GM12891 (cell line): ENCODE results near the gene CADM1.

ENCODE experiments used
- DNase-seq: peaks from one replicate; pipeline ENCODE4 v3.0.0; 2011; ENCODE audit warnings: low spot score; ENCODE audit not compliant: insufficient read length
- FAIRE-seq: peaks from 2 replicates; lab custom pipeline; 2011; peaks lifted over from hg19 to GRCh38; lab: Jason Lieb, UNC
- PAX5 ChIP-seq: IDR thresholded peaks from 2 replicates; pipeline ENCODE4 v1.6.1; 2011; ENCODE audit warnings: low read length, moderate library complexity, mild to moderate bottlenecking; ENCODE audit not compliant: insufficient read depth, severe bottlenecking
- POLR2A ChIP-seq: IDR thresholded peaks from 2 replicates; pipeline ENCODE4 v1.6.1; 2011; ENCODE audit warnings: low read depth, low read length, control low read depth
- POLR2AphosphoS5 ChIP-seq: IDR thresholded peaks from 2 replicates; pipeline ENCODE4 v1.6.1; 2011; ENCODE audit warnings: low read depth, low read length, control low read depth
- POU2F2 ChIP-seq: IDR thresholded peaks from 2 replicates; pipeline ENCODE4 v1.6.1; 2011; ENCODE audit warnings: low read depth, mild to moderate bottlenecking, control low read depth, low read length, moderate library complexity
- SPI1 ChIP-seq: IDR thresholded peaks from 2 replicates; pipeline ENCODE4 v1.6.1; 2011; ENCODE audit warnings: low read depth, low read length, control low read depth
- TAF1 ChIP-seq: IDR thresholded peaks from 2 replicates; pipeline ENCODE4 v1.6.1; 2011; ENCODE audit warnings: low read depth, low read length, control low read depth

Gene CADM1

DNA sequence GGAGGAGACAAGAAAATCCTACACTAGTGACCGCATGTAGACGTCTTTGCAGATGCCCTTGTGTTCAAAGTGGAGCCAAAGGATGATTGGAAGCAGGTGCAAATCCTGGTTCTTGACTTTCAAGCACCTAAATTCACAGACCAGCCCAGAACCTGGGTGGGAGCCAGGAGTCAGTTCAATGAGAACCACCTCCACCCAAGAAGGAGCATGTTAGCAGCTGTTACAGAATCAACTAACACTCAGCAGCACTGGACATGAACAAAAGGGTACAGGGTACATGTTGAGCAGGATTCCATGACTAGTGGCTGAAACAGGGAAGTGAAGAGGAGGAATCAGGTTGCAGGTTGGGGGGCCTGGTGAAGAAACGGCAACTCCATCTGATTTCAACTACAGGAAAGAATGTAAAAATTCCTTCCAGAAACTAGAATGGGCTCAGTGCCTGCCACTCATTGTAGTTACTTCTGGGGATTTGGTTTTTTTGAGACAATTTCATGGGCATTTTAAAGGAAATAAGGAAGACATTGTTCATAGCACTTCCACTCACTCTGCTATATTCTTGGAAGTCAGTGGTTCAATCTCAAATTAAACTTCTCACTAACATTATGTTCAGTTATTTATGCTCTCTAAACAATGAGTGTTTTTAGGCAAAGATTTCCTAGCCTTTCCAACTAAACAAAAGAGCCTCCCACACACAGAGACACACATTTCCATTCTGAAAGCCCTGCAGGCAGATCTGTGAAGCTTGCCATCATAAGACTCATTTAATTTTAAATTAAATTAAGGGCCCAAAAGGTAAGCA lies 173.3 kb downstream of the CADM1 start:
- DNase-seq (no peak), FAIRE-seq (no peak)
- TF ChIP-seq SPI1 (no peak), PAX5 (no peak), POLR2A (no peak), TAF1 (no peak), POU2F2 (no peak), POLR2AphosphoS5 (no peak)

GRCh38 chr11:115326526-115326925 lies 177.7 kb downstream of the CADM1 start:
- no peak for FAIRE-seq

DNA sequence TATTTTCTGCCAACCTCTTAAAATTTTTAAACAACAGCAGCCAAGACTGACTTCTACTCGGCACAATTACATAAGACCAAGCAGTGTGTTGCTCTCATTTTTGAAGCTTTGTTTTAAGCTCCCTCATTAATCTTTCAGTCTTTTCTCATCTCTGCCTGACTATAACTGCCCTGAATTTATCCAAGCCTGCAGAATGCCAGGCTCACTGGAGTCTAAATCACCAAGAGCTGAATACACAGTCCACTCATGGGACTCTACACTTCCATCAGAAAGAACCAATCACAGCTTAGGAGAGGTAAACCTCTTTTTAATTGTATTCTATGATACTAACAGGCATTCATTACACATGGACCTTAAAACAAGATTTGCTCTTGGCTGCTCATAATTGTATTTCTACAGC lies 178.7 kb downstream of the CADM1 start:
- FAIRE-seq, result no peak
- DNase-seq, result no peak
- no peak for TF ChIP-seq POU2F2
- no peak for TF ChIP-seq SPI1
- no peak for TF ChIP-seq POLR2A
- no peak for TF ChIP-seq POLR2AphosphoS5
- TF ChIP-seq PAX5, result no peak
- TF ChIP-seq TAF1, result no peak

More at GRCh38 chr11:115326526-115326925, 177.7 kb downstream of the CADM1 start:
- TF ChIP-seq TAF1, result no peak
- TF ChIP-seq POU2F2, result no peak
- TF ChIP-seq POLR2A, result no peak
- no peak for TF ChIP-seq PAX5
- TF ChIP-seq POLR2AphosphoS5, result no peak
- TF ChIP-seq SPI1, result no peak
- DNase-seq, result no peak

- peak; percentile 76 for FAIRE-seq
- TF ChIP-seq POLR2A (no peak), POU2F2 (no peak), SPI1 (no peak), POLR2AphosphoS5 (no peak), PAX5 (no peak)
- DNase-seq, result peak; percentile 16
These were observed 179.4 kb downstream of the CADM1 start for GRCh38 chr11:115324581-115325432.

- TF ChIP-seq POLR2A, result no peak
- TF ChIP-seq PAX5, result no peak
- no peak for TF ChIP-seq TAF1
- no peak for TF ChIP-seq POU2F2
- no peak for TF ChIP-seq SPI1
- no peak for TF ChIP-seq POLR2AphosphoS5
- DNase-seq (no peak), FAIRE-seq (no peak)
These were observed 181.5 kb downstream of the CADM1 start for GRCh38 chr11:115322553-115323203.

DNA sequence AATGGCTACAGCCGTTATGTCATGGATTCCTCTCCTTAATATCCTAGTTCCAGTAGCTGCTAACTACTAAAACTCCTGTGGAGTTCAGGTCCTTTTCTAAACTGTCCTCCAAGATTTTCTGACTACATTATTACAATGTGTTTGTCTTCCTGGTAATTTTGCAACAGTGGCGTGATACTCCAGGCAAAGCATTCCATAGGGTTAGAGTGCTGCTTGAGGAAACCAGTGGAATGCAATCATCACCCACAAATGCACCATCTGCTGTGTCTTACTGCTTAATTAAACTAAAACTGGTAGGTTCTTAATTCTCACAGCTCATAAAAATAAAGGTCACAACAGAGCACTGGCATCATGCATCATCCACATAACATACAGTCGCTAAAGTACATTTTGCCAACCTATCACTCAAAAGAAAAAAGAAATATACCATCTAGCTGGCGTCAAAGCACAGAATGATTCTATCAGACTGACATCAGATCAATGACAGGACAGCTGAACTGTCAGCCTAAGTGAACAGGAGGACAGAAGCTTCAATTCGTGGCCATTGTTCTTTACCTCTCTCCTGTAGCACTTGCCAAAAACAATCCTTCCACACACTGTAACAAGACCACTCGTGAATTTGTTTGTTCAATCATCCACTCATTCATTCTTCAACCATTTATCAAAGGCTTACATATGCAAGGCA lies 182.5 kb downstream of the CADM1 start:
- TF ChIP-seq POLR2AphosphoS5 (no peak), POLR2A (no peak), PAX5 (no peak), SPI1 (no peak), POU2F2 (no peak), TAF1 (no peak)
- FAIRE-seq, result no peak
- no peak for DNase-seq

- DNase-seq (no peak), FAIRE-seq (peak; percentile 57)
- TF ChIP-seq SPI1 (no peak), POU2F2 (no peak), POLR2A (no peak), TAF1 (no peak), PAX5 (no peak), POLR2AphosphoS5 (no peak)
These were observed 186.7 kb downstream of the CADM1 start for GRCh38 chr11:115317277-115318185.
